Neural cell (in vitro differentiated cells): Measurements from ENCODE around the gene ALDOC. TPM values are rescaled to one million over a fixed set of nuclear protein-coding genes. Genes with fewer than 3 reads are reported as not detected.

Experiments
- H2AFZ ChIP-seq: fragments of 200-600, 300-800 bp; sonication (generic), shearing (Covaris generic); 2 replicates; pipeline ENCODE4 v1.6.0; 2014; ENCODE audit warnings: low read depth, mild to moderate bottlenecking, antibody characterized with exemption, low read length, moderate library complexity
- H3F3A ChIP-seq: fragments of 200-600 bp; shearing (Covaris generic); 2 replicates; pipeline ENCODE4 v1.6.1; 2016; ENCODE audit warnings: mild to moderate bottlenecking, moderate library complexity, mixed read lengths, antibody characterized with exemption, low read length; ENCODE audit not compliant: insufficient read depth, poor library complexity, severe bottlenecking
- H3K27ac ChIP-seq: fragments of 200-600, 300-800 bp; sonication (generic), shearing (Covaris generic); 2 replicates; pipeline ENCODE4 v1.5.1; 2014; ENCODE audit warnings: mild to moderate bottlenecking, low read length, moderate library complexity
- H3K27me3 ChIP-seq: fragments of 300-800, 200-600 bp; sonication (generic), shearing (Covaris generic); 2 replicates; pipeline ENCODE4 v1.6.0; 2014; ENCODE audit warnings: mild to moderate bottlenecking, low read depth, low read length, moderate library complexity; ENCODE audit not compliant: insufficient read depth
- H3K36me3 ChIP-seq: fragments of 300-800, 200-600 bp; sonication (generic), shearing (Covaris generic); 2 replicates; pipeline ENCODE4 v1.5.1; 2014; ENCODE audit warnings: mild to moderate bottlenecking, antibody characterized with exemption, low read length, moderate library complexity; ENCODE audit not compliant: insufficient read depth
- H3K4me2 ChIP-seq: fragments of 300-800, 200-600 bp; sonication (generic), shearing (Covaris generic); 2 replicates; pipeline ENCODE4 v1.6.0; 2014; ENCODE audit warnings: mild to moderate bottlenecking, low read length
- H3K4me3 ChIP-seq: fragments of 300-800, 200-600 bp; sonication (generic), shearing (Covaris generic); 2 replicates; pipeline ENCODE4 v1.5.1; 2014; ENCODE audit warnings: mild to moderate bottlenecking, low read length, moderate library complexity
- H3K79me2 ChIP-seq: fragments of 200-600 bp; shearing (Covaris generic); replicated peaks from 2 replicates; pipeline ENCODE4 v1.6.0; 2014; ENCODE audit warnings: mild to moderate bottlenecking, low read length, moderate library complexity; ENCODE audit not compliant: insufficient read depth
- H3K9ac ChIP-seq: fragments of 300-800, 200-600 bp; sonication (generic), shearing (Covaris generic); 2 replicates; pipeline ENCODE4 v1.6.1; 2016; ENCODE audit warnings: mild to moderate bottlenecking, low read length, mixed read lengths
- H3K9me2 ChIP-seq: fragments of 200-600 bp; shearing (Covaris generic); 2 replicates; pipeline ENCODE4 v1.6.1; 2016; ENCODE audit warnings: mild to moderate bottlenecking, low read length, mixed read lengths; ENCODE audit not compliant: insufficient read depth
- H3K9me3 ChIP-seq: fragments of 200-600, 300-800 bp; sonication (generic), shearing (Covaris generic); 2 replicates; pipeline ENCODE4 v1.6.1; 2016; ENCODE audit warnings: mild to moderate bottlenecking, mixed run types, low read length, moderate library complexity, mixed read lengths
- H4K20me1 ChIP-seq: fragments of 200-600 bp; shearing (Covaris generic); 2 replicates; pipeline ENCODE4 v1.6.1; 2016; ENCODE audit warnings: mild to moderate bottlenecking, mixed run types; ENCODE audit not compliant: insufficient read depth
- EP300 ChIP-seq: fragments of 450-650 bp; conservative IDR thresholded peaks from 2 replicates; pipeline ENCODE4 v1.6.1; 2014; ENCODE audit warnings: antibody characterized with exemption, mild to moderate bottlenecking, moderate library complexity; ENCODE audit not compliant: poor library complexity, severe bottlenecking
- EZH2 ChIP-seq: fragments of 200-600, 300-800 bp; shearing (Covaris generic), sonication (generic); IDR thresholded peaks from 2 replicates; pipeline ENCODE4 v1.6.1; 2014; ENCODE audit warnings: antibody characterized with exemption, low read length, borderline replicate concordance, mild to moderate bottlenecking; ENCODE audit not compliant: insufficient read depth, poor library complexity, severe bottlenecking
- MXI1 ChIP-seq: fragments of 450-650 bp; conservative IDR thresholded peaks from 2 replicates; pipeline ENCODE4 v1.6.1; 2014; ENCODE audit warnings: antibody characterized with exemption, mild to moderate bottlenecking; ENCODE audit not compliant: poor library complexity, severe bottlenecking
- POLR2AphosphoS5 ChIP-seq: IDR thresholded peaks from 2 replicates; pipeline ENCODE4 v1.6.1; 2012
- RAD21 ChIP-seq: fragments of 450-650 bp; conservative IDR thresholded peaks from 2 replicates; pipeline ENCODE4 v1.6.1; 2014; ENCODE audit warnings: antibody characterized with exemption, mild to moderate bottlenecking, moderate library complexity
- REST ChIP-seq: IDR thresholded peaks from 2 replicates; pipeline ENCODE4 v1.6.1; 2012; ENCODE audit warnings: borderline replicate concordance
- SMC3 ChIP-seq: fragments of 450-650 bp; conservative IDR thresholded peaks from 2 replicates; pipeline ENCODE4 v1.6.1; 2014; ENCODE audit warnings: antibody characterized with exemption, mild to moderate bottlenecking, moderate library complexity; ENCODE audit not compliant: poor library complexity
- TAF1 ChIP-seq: IDR thresholded peaks from 2 replicates; pipeline ENCODE4 v1.6.1; 2012; ENCODE audit warnings: low read depth
- polyA plus RNA-seq: library from polyadenylated mRNA; depleted of rRNA; stranded (reverse); fragments of >200 nt; gene quantifications from 2 replicates; pipeline ENCODE4 v1.2.3, GENCODE V29; 2014
- TF ChIP-seq, protein P1 (sequence below): fragments of 450-650 bp; IDR thresholded peaks from 2 replicates; pipeline ENCODE4 v1.5.1; 2014; ENCODE audit warnings: antibody characterized with exemption, mild to moderate bottlenecking, moderate library complexity; ENCODE audit not compliant: poor library complexity, severe bottlenecking

The ALDOC gene
- polyA plus RNA-seq, 1 donor from 2014 or later, result 4.0 TPM

- Histone ChIP-seq H3K27me3 (no peaks in the 10 kb centered on the region), H3K9me2 (no peaks in the 10 kb centered on the region), H3K4me3 (no peak overlapping the region), H3K9me3 (no peaks in the 10 kb centered on the region), H3K4me2 (no peak overlapping the region), H2AFZ (no peak overlapping the region), H4K20me1 (no peaks in the 10 kb centered on the region), H3F3A (no peaks in the 10 kb centered on the region), H3K36me3 (no peaks in the 10 kb centered on the region), H3K79me2 (no peaks in the 10 kb centered on the region), H3K9ac (no peak overlapping the region), H3K27ac (no peak overlapping the region)
- no peak for TF ChIP-seq TAF1
- TF ChIP-seq MXI1, result no peak
- TF ChIP-seq EP300, result no peak
- TF ChIP-seq REST, result no peak
These were observed 46.4 kb downstream of the ALDOC start for GRCh38 chr17:28530250-28530649.

DNA sequence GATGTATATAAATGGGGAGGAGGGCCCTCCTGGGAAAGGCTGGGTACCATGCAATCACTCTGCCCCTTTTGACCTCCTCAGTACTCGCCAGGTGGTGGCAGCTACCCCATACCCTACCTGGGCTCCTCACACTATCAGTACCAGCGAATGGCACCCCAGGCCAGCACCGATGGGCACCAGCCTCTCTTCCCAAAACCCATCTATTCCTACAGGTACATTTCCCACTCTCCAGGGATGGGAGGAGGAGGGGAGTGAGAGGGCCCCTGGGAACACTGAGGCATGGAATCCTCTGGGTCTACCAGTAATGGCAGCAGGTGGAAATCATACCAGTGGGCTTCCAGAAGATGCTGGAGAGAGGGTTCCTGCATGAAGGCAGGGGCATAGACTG is 47.7 kb downstream of the ALDOC start:
- TF ChIP-seq SMC3 (no peak), POLR2AphosphoS5 (no peak), TAF1 (no peak), EP300 (no peak), REST (no peak), EZH2 (no peak), RAD21 (no peak), MXI1 (no peak)
- TF ChIP-seq, protein P1, sequence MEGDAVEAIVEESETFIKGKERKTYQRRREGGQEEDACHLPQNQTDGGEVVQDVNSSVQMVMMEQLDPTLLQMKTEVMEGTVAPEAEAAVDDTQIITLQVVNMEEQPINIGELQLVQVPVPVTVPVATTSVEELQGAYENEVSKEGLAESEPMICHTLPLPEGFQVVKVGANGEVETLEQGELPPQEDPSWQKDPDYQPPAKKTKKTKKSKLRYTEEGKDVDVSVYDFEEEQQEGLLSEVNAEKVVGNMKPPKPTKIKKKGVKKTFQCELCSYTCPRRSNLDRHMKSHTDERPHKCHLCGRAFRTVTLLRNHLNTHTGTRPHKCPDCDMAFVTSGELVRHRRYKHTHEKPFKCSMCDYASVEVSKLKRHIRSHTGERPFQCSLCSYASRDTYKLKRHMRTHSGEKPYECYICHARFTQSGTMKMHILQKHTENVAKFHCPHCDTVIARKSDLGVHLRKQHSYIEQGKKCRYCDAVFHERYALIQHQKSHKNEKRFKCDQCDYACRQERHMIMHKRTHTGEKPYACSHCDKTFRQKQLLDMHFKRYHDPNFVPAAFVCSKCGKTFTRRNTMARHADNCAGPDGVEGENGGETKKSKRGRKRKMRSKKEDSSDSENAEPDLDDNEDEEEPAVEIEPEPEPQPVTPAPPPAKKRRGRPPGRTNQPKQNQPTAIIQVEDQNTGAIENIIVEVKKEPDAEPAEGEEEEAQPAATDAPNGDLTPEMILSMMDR, result no peak
- Histone ChIP-seq H3K9me3 (no peaks in the 10 kb centered on the region), H3K9ac (no peak overlapping the region), H3K27me3 (no peaks in the 10 kb centered on the region), H3K27ac (no peak overlapping the region), H4K20me1 (no peaks in the 10 kb centered on the region), H3K36me3 (no peaks in the 10 kb centered on the region), H3F3A (no peaks in the 10 kb centered on the region), H3K79me2 (no peaks in the 10 kb centered on the region), H3K4me3 (no peak overlapping the region), H2AFZ (no peak overlapping the region), H3K4me2 (no peak overlapping the region), H3K9me2 (no peaks in the 10 kb centered on the region)
